B cell (primary cell): ENCODE data around the gene UBL5. TPM values are rescaled to one million over a fixed set of nuclear protein-coding genes. Genes with fewer than 3 reads are reported as not detected.

ENCODE experiments used
- ATAC-seq: fragments of 200-7000 bp; cut with Tn5 transposase; one replicate; pipeline ENCODE4 v1.10.0; 2021; ENCODE audit warnings: low read depth, mild to moderate bottlenecking, moderate number of reproducible peaks, moderate library complexity
- CTCF ChIA-PET: fragments of 350-600 bp; sonication (Branson Sonifier 250); formaldehyde crosslinking; loops from one replicate; lab custom pipeline; 2021; ENCODE audit warnings: antibody characterized with exemption, inconsistent platforms; lab: Charles Lee
- POLR2A ChIA-PET: fragments of 350-600 bp; sonication (Branson Sonifier 250); formaldehyde crosslinking; loops from one replicate; lab custom pipeline; 2021; ENCODE audit warnings: antibody characterized with exemption; lab: Charles Lee
- DNase-seq: peaks from one replicate; pipeline ENCODE4 v3.0.0; 2013
- H2AFZ ChIP-seq: 2 replicates; pipeline ENCODE4 v1.6.1; 2012; ENCODE audit warnings: mild to moderate bottlenecking, low read depth, low read length; ENCODE audit not compliant: insufficient read depth, poor library complexity, severe bottlenecking
- H3K27ac ChIP-seq, 2 donors: 1 replicate in 1 of 2; 2 replicates in 1 of 2; pipeline ENCODE4 v1.5.1; 2012 to 2013; ENCODE audit warnings: low read length in 2 of 2, mild to moderate bottlenecking in 2 of 2, moderate library complexity in 1 of 2
- H3K27me3 ChIP-seq, 4 experiments: fragments of 200-600 bp in 1 of 4; sonication (generic) in 1 of 4; replicated peaks in 1 of 4; 1 replicate in 2 of 4; 2 replicates in 2 of 4; pipeline versions ENCODE4 v1.6.1 to v1.7.0; 2013 to 2016; ENCODE audit warnings: low read length in 3 of 4, mild to moderate bottlenecking in 2 of 4, mixed read lengths in 1 of 4, moderate library complexity in 1 of 4; ENCODE audit not compliant: insufficient read depth in 4 of 4, control insufficient read depth in 3 of 4; ENCODE audit errors: control extremely low read depth in 1 of 4
- H3K36me3 ChIP-seq, 2 experiments: replicated peaks in 1 of 2; 1 replicate in 1 of 2; 2 replicates in 1 of 2; pipeline versions ENCODE4 v1.6.1 to v1.7.1; 2013; ENCODE audit warnings: low read length in 1 of 2; ENCODE audit not compliant: insufficient read depth in 2 of 2, control insufficient read depth in 1 of 2; ENCODE audit errors: control extremely low read depth in 1 of 2, extremely low read depth in 1 of 2
- H3K4me1 ChIP-seq, 2 donors: fragments of 200-600 bp in 1 of 2; sonication (generic) in 1 of 2; 1 replicate in 1 of 2; 2 replicates in 1 of 2; pipeline versions ENCODE4 v1.5.1 to v1.6.1; 2013 to 2017; ENCODE audit warnings: low read length in 2 of 2; ENCODE audit not compliant: control insufficient read depth in 2 of 2, insufficient read depth in 2 of 2
- H3K4me2 ChIP-seq: replicated peaks from 2 replicates; pipeline ENCODE3; 2012; ENCODE audit warnings: mild to moderate bottlenecking, low read depth, low read length; ENCODE audit not compliant: poor library complexity, severe bottlenecking
- H3K4me3 ChIP-seq, 5 experiments: fragments of 200-600 bp in 1 of 5; sonication (generic) in 1 of 5; 1 replicate in 3 of 5; 2 replicates in 2 of 5; pipeline versions ENCODE4 v1.5.1 to v1.7.0; 2011 to 2016; ENCODE audit warnings: low read length in 4 of 5, mild to moderate bottlenecking in 4 of 5, low read depth in 2 of 5, control low read depth in 1 of 5, moderate library complexity in 1 of 5; ENCODE audit not compliant: insufficient read depth in 1 of 5; ENCODE audit errors: control extremely low read depth in 1 of 5, extremely low read depth in 1 of 5
- H3K79me2 ChIP-seq: fragments of 200-600 bp; sonication (generic); one replicate; pipeline ENCODE4 v1.6.0; 2016; ENCODE audit warnings: low read length; ENCODE audit not compliant: control insufficient read depth, insufficient read depth
- H3K9ac ChIP-seq: fragments of 200-600 bp; sonication (generic); 2 replicates; pipeline ENCODE4 v1.6.1; 2017; ENCODE audit warnings: mild to moderate bottlenecking, low read length, moderate library complexity
- H3K9me3 ChIP-seq, 3 donors: one replicate each; pipeline versions ENCODE4 v1.6.1 to v1.7.1; 2013; ENCODE audit warnings: low read length in 2 of 3; ENCODE audit not compliant: control insufficient read depth in 2 of 3, insufficient read depth in 1 of 3; ENCODE audit errors: control extremely low read depth in 1 of 3
- H4K20me1 ChIP-seq: 2 replicates; pipeline ENCODE4 v1.6.0; 2012; ENCODE audit warnings: mild to moderate bottlenecking, low read length; ENCODE audit not compliant: insufficient read depth, control insufficient read depth, poor library complexity, severe bottlenecking
- H3K27ac Mint-ChIP-seq: one replicate; pipeline ENCODE4 v1.8.0; 2021; ENCODE audit warnings: mixed read lengths
- H3K27me3 Mint-ChIP-seq: one replicate; pipeline ENCODE4 v1.8.0; 2021; ENCODE audit warnings: mixed read lengths
- H3K4me1 Mint-ChIP-seq: one replicate; pipeline ENCODE4 v1.8.0; 2021; ENCODE audit warnings: mixed read lengths
- H3K4me3 Mint-ChIP-seq: one replicate; pipeline ENCODE4 v1.8.0; 2021; ENCODE audit warnings: mixed read lengths
- H3K9me3 Mint-ChIP-seq: one replicate; pipeline ENCODE4 v1.8.0; 2022; ENCODE audit warnings: mixed read lengths; ENCODE audit not compliant: insufficient read depth
- EZH2 ChIP-seq: IDR thresholded peaks from 2 replicates; pipeline ENCODE4 v1.6.1; 2012; ENCODE audit warnings: borderline replicate concordance, low read depth, mild to moderate bottlenecking, moderate library complexity, low read length; ENCODE audit not compliant: insufficient read depth, poor library complexity, severe bottlenecking
- WGBS: methylation state at CpG from one replicate; pipeline ENCODE4 v1.1.5; 2013; ENCODE audit warnings: missing lambda C conversion rate; ENCODE audit not compliant: insufficient coverage; 5-methylcytosine and 5-hydroxymethylcytosine counted together
- intact Hi-C: fragments of 100-400 bp; cut with micrococcal nuclease; formaldehyde crosslinking; loops from one replicate; pipeline ENCODE4 v1.10.0; 2022
- polyA plus RNA-seq: library from polyadenylated mRNA; depleted of rRNA; stranded (reverse); fragments of >200 nt; gene quantifications from 2 replicates; pipeline ENCODE4 v1.2.3, GENCODE V29; 2012
- total RNA-seq, 2 donors: library from RNA; stranded (reverse); fragments of 120-200 nt in 1 of 2; gene quantifications; 1 replicate in 1 of 2; 2 replicates in 1 of 2; pipeline versions ENCODE4 v1.2.3 to v1.2.4, GENCODE V29; 2013 to 2022
- TF ChIP-seq, protein P1 (sequence below): fragments of 200-600 bp; IDR thresholded peaks from one replicate; pipeline ENCODE4 v1.8.0; 2022; ENCODE audit warnings: antibody characterized with exemption, mild to moderate bottlenecking

UBL5 gene
- total and polyA plus RNA-seq, 2 donors (not counting 1 experiment from before 2014, with no cell fraction given) = 183 to 315 TPM

DNA sequence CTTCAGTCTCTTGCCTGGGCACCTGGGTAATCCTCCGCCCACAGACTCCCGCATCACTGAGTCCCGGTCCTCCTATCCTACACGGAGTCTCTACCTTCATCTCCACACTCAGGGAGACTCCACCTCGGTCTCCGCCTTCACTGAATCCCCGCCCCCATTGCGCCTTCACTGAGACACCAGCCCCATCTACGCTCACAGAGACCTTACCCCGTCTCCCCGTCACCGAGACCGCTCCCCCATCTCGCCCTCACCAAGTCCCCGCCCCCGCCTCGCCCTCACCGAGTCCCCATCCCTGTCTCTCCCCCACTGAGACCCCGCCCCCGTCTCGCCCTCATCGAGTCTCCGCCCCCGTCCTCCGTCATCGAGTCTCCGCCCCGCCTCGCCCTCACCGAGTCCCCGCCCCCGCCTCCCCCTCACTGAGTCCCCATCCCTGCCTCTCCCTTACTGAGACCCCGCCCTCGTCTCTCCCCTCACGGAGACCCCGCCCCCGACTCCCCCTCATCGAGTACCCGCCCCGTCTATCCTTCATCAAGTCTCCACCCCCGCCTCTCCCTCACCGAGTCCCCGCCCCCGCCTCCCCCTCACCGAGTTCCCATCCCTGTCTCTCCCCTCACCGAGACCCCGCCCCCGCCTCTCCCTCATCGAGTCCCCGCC lies 36.0 kb upstream of the UBL5 start:
- peaks cover 2% of the 10 kb centered on the region for H3K9me3 Mint-ChIP-seq
- peak overlapping the region; percentile 90 for H2AFZ ChIP-seq
- no peaks in the 10 kb centered on the region for H4K20me1 ChIP-seq
- no peaks in the 10 kb centered on the region for H3K27me3 ChIP-seq
- H3K27me3 Mint-ChIP-seq = no peaks in the 10 kb centered on the region
- H3K4me1 Mint-ChIP-seq = peaks cover 18% of the 10 kb centered on the region
- ATAC-seq (peak; percentile 54), DNase-seq (peak; percentile 93)
- ChIA-PET POLR2A (no interaction called here), CTCF (no interaction called here)
- no peaks in the 10 kb centered on the region for H3K36me3 ChIP-seq
- intact Hi-C loops = loop anchor here (1.0 to 10.0 kb wide), 9 partner anchors 23 to 482 kb away; partner anchors contain the start of genes FBXL12, PIN1, ZNF121 and ZNF559
- H3K4me3 Mint-ChIP-seq = peak overlapping the region; percentile 90
- H3K9ac ChIP-seq = peak overlapping the region; percentile 89
- H3K27ac Mint-ChIP-seq = peak overlapping the region; percentile 86
- TF ChIP-seq, protein P1, sequence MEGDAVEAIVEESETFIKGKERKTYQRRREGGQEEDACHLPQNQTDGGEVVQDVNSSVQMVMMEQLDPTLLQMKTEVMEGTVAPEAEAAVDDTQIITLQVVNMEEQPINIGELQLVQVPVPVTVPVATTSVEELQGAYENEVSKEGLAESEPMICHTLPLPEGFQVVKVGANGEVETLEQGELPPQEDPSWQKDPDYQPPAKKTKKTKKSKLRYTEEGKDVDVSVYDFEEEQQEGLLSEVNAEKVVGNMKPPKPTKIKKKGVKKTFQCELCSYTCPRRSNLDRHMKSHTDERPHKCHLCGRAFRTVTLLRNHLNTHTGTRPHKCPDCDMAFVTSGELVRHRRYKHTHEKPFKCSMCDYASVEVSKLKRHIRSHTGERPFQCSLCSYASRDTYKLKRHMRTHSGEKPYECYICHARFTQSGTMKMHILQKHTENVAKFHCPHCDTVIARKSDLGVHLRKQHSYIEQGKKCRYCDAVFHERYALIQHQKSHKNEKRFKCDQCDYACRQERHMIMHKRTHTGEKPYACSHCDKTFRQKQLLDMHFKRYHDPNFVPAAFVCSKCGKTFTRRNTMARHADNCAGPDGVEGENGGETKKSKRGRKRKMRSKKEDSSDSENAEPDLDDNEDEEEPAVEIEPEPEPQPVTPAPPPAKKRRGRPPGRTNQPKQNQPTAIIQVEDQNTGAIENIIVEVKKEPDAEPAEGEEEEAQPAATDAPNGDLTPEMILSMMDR = no peak
- no peak for TF ChIP-seq EZH2
- H3K27ac ChIP-seq = peak overlapping the region; percentile 80 to 94
- WGBS = 0% methylated on average over 18 of the region's 50 CpGs
- H3K4me2 ChIP-seq = peak overlapping the region; percentile 92
- H3K9me3 ChIP-seq = peaks cover 0 to 10% (median 0%) of the 10 kb centered on the region in 3 donors
- peak overlapping the region; percentile 13 to 93 (median 62) for H3K4me3 ChIP-seq
- H3K79me2 ChIP-seq = no peaks in the 10 kb centered on the region
- peaks cover 4 to 25% of the 10 kb centered on the region in 2 donors for H3K4me1 ChIP-seq
